Activated naive CD8-positive, alpha-beta T cell treated with anti-CD3 and anti-CD28 coated beads for 36 hours (primary cell): ENCODE data around the gene MAP3K6. TPM values are rescaled to one million over a fixed set of nuclear protein-coding genes. Genes with fewer than 3 reads are reported as not detected.
A peak's percentile ranks its signal among the peaks of the same experiment; 100 is the strongest.

ENCODE experiments used
- DNase-seq: peaks from one replicate; pipeline ENCODE4 v3.0.0; 2021
- H3K27ac Mint-ChIP-seq: one replicate; pipeline ENCODE4 v1.8.0; 2022; ENCODE audit warnings: mild to moderate bottlenecking, moderate library complexity, mixed read lengths
- H3K27me3 Mint-ChIP-seq: one replicate; pipeline ENCODE4 v1.8.0; 2022; ENCODE audit warnings: mild to moderate bottlenecking, mixed read lengths
- H3K36me3 Mint-ChIP-seq: one replicate; pipeline ENCODE4 v1.8.0; 2021; ENCODE audit warnings: mild to moderate bottlenecking, mixed read lengths
- H3K4me1 Mint-ChIP-seq: one replicate; pipeline ENCODE4 v1.8.0; 2021; ENCODE audit warnings: mixed read lengths
- H3K4me3 Mint-ChIP-seq: one replicate; pipeline ENCODE4 v1.8.0; 2022; ENCODE audit warnings: mild to moderate bottlenecking, moderate library complexity, mixed read lengths
- H3K9me3 Mint-ChIP-seq: one replicate; pipeline ENCODE4 v1.8.0; 2022; ENCODE audit warnings: mixed read lengths
- total RNA-seq, 2 experiments: library from RNA; stranded (reverse); gene quantifications; one replicate each; pipeline ENCODE4 v1.2.3, GENCODE V29; 2021

Gene MAP3K6
- total RNA-seq, 2 experiments from 2014 or later: 3.0 to 4.5 TPM

DNA sequence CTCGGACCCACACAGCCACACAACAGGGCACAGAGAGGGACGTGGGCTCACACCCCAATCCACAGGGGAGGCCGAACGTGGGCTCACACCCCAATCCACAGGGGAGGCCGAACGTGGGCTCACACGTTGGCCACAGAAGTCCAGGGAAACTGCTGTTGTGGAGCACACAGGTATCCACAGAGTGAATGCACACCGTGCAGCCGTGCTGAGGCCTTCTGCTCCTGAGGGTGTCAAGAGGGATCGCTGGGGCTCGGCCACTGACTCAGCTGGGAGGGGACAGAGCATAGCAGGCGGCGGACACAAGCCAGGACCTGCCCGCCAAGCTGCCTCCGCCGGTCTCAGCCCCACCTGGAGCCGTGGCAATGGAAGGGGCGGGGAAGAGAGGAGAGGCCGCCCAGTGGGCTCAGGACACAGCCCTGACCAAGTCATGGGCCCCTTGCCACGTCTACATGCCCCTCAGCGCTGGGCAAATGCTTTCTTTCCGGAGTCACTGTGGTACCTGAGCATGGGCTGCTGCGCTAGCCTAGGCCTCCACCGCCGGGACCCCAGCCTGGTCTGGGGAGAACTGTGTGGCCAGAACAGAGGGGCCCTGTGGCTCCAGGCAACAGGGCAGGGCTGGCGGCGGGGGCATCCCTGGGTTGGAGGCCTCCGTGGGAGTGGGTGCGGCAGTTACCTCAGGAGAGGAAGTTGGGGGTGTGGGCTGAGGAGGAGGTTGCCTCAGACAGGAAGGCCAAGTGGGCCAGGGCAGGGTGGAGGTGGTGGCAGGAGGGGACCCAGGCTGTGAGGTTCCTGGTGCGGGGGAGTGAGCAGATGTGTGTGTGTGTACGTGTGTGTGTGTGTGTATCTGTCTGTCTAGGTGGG is 23.8 kb downstream of the MAP3K6 start:
- H3K9me3 Mint-ChIP-seq: no peaks in the 10 kb centered on the region
- H3K4me3 Mint-ChIP-seq: peak overlapping the region; percentile 78
- no peaks in the 10 kb centered on the region for H3K27me3 Mint-ChIP-seq
- peak; percentile 68 for DNase-seq
- H3K36me3 Mint-ChIP-seq: peaks cover 6% of the 10 kb centered on the region
- H3K27ac Mint-ChIP-seq: peak overlapping the region; percentile 71
- peaks cover 36% of the 10 kb centered on the region for H3K4me1 Mint-ChIP-seq

DNA sequence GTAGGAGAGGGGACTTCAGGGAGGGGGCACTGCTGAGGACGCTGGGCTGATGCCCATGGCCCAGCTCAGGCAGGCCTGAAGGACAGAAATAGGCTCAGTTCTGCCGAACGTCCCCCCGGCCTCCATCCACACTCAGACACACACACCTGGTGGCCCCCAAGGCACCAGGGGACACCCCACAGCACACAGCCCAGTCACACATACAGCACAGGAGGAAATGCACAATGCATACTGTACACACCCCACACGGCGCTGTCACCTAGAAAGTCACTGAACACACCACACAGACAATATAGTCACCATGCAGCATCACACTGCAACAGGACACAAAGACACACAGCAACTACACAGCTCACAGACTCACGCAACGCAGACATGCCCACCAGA is 24.4 kb downstream of the MAP3K6 start:
- H3K27me3 Mint-ChIP-seq: no peaks in the 10 kb centered on the region
- H3K9me3 Mint-ChIP-seq: no peaks in the 10 kb centered on the region
- H3K4me3 Mint-ChIP-seq: peak overlapping the region; percentile 78
- peaks cover 36% of the 10 kb centered on the region for H3K4me1 Mint-ChIP-seq
- peak; percentile 28 for DNase-seq
- peak overlapping the region; percentile 71 for H3K27ac Mint-ChIP-seq
- H3K36me3 Mint-ChIP-seq: peaks cover 6% of the 10 kb centered on the region

DNA sequence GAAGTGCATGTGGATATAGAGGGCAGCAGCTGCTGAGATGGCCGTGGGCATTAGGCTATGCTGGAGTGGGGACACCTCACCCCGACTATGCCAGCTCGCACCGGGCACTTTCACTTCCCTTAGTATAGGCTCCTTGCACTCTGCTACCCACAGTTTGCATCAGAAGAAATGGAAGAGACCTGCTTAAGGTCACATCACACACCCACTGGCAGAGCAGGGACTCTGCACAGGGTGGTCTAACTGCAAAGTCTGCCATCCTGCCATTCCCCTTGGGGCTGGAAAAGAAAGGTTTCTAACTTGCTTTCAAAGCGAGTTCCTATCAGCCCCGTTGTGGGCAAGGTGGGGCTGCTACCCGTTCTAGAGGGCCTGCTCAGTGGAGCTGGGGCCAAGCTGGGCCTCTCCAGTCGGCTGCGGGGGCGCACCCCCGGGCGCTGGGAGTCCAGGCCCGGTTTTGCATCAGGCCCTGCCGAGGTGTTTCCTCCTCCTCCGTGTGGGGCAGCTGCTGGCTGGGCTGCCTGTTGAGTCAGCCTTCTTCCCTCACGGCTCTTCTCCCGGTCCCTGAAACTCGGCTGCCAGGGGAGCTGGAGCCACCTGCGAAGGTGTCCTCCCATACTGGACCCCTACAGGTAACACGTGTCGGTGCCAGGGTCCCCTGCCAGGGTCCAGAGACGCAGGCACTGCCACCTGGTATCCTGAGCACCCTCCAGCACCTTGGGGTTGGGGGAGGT is 25.1 kb downstream of the MAP3K6 start, which contains the start of gene SYTL1:
TSS of gene SYTL1 (plus strand) at position 498 of the 728 bp plus-strand sequence. CDS start 3,313 bp downstream, outside the sequence.
- peaks cover 9% of the 10 kb centered on the region for H3K36me3 Mint-ChIP-seq
- no peaks in the 10 kb centered on the region for H3K27me3 Mint-ChIP-seq
- H3K27ac Mint-ChIP-seq: peak within 1 kb of the TSS; percentile 71
- peak within 1 kb of the TSS; percentile 78 for H3K4me3 Mint-ChIP-seq
- H3K4me1 Mint-ChIP-seq: peaks cover 36% of the 10 kb centered on the region
- no peaks in the 10 kb centered on the region for H3K9me3 Mint-ChIP-seq
- DNase-seq: peak; percentile 80

DNA sequence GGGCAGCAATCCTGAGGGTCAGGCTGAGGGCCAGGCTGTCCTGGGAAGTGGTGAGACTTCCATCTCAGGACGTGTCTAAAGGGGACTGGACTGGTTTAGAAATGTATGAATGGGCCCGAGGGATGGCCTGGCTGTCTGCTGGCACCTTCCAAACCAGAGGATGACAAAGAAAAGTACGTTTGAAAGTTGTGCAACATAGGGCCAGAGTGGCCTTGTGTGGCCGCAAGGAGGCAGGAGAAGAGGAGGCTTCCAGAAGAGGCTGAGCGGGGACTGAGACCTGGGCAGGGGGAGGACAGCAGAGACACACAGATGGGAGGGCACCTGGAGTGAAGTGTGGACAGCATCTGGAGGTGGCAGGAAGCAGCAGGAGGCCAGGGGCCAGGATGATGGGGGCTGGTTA is 27.5 kb downstream of the MAP3K6 start:
- peaks cover 30% of the 10 kb centered on the region for H3K4me1 Mint-ChIP-seq
- H3K27ac Mint-ChIP-seq: peak overlapping the region; percentile 49
- H3K4me3 Mint-ChIP-seq: no peak overlapping the region
- peaks cover 9% of the 10 kb centered on the region for H3K36me3 Mint-ChIP-seq
- DNase-seq: no peak
- H3K9me3 Mint-ChIP-seq: no peaks in the 10 kb centered on the region
- no peaks in the 10 kb centered on the region for H3K27me3 Mint-ChIP-seq

DNA sequence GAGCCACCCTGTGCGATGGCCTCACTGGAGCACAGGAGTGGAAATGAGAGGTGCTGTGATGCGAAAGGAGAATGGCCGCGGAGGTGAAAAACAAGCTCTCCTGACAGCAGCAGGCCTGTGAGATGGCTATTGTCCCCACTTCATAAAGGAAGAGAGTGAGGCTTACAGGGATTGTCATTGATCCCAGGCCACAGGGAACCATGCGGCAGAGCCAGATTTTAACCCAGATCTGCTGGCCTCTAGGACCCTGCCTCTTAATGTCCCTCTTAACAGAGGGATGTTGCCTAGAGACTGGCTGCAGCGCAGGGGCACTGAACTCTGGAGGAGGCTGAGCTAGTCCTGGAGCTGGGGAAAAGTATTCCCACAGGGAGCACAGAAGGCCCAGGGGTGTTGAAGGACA is 28.0 kb downstream of the MAP3K6 start:
- Mint-ChIP-seq H3K27me3 (no peaks in the 10 kb centered on the region), H3K4me3 (no peak overlapping the region)

DNA sequence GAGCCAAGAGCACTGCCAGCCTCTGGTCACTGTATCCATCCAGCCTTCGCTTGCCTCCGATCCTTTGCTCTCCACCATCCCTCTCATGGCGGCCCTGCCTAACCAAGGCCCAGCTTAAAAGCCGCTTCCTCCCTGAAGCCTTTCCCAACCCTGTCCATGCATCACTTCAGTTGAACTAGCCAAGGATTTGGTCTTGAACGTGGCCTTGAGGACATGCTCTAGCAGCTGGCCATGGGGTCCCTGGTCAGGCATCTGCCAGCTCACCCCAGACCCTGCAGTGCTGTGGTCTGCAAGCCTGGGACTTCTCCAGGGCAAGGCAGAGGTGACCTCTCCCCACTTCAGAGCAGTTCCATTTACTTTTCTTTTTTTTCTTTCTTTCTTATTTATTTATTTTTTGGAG is 30.0 kb downstream of the MAP3K6 start:
- no peaks in the 10 kb centered on the region for H3K27me3 Mint-ChIP-seq
- H3K36me3 Mint-ChIP-seq: peaks cover 18% of the 10 kb centered on the region
- H3K4me3 Mint-ChIP-seq: no peak overlapping the region
- no peak overlapping the region for H3K27ac Mint-ChIP-seq
- H3K4me1 Mint-ChIP-seq: peaks cover 29% of the 10 kb centered on the region
- no peak for DNase-seq
- no peaks in the 10 kb centered on the region for H3K9me3 Mint-ChIP-seq

More for the DNA sequence above, 28.0 kb downstream of the MAP3K6 start:
- Mint-ChIP-seq H3K27ac (peak overlapping the region; percentile 49), H3K4me1 (peaks cover 25% of the 10 kb centered on the region), H3K36me3 (peaks cover 9% of the 10 kb centered on the region), H3K9me3 (no peaks in the 10 kb centered on the region)
- no peak for DNase-seq

DNA sequence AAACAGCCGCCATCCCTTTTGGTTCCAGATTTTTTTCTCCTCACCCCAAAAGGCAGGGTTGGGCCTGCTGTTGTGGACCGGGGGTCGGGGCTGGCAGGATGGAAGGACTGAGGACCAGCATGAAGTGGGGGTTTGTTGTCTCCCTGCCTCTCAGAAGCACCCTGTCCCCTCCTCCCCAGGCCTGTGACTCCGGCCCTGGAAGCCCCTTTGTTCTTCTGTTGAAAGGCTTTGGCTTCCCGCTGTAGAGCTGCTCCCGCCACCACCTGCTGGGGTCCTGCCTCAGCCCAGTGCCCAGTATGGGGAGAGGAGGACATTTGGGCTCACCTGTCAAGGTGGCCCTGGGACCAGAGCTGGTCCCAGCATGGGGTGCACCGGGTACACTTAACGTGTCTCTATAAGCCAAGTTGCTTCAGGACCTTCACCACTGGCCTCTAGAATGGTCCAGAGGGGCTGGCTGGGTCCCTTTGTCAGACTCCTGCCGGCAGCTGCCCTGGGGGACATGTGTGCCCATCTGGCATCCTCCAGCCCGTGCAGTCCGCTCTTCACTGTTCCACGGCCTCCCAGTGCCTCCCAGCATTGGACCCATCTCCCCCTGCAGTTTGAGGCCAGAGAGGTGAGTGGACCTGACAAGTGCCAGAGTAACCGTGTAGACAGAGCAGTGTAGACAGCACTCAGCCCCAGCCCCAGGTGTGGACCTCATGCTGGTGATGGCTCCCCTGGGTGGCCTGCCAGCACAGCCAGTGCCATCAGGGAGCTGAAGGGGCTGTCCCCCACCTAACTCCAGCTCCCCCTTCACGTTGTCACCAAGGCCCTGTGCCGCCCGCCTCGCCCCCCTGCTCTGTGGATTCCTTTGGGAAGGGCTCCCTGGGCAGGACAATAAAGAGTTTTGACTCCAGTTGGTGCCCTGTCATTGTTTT is 31.0 kb downstream of the MAP3K6 start:
- no peak for DNase-seq
- no peaks in the 10 kb centered on the region for H3K27me3 Mint-ChIP-seq
- peaks cover 21% of the 10 kb centered on the region for H3K4me1 Mint-ChIP-seq
- no peaks in the 10 kb centered on the region for H3K9me3 Mint-ChIP-seq
- peaks cover 18% of the 10 kb centered on the region for H3K36me3 Mint-ChIP-seq
- no peak overlapping the region for H3K4me3 Mint-ChIP-seq
- no peak overlapping the region for H3K27ac Mint-ChIP-seq

DNA sequence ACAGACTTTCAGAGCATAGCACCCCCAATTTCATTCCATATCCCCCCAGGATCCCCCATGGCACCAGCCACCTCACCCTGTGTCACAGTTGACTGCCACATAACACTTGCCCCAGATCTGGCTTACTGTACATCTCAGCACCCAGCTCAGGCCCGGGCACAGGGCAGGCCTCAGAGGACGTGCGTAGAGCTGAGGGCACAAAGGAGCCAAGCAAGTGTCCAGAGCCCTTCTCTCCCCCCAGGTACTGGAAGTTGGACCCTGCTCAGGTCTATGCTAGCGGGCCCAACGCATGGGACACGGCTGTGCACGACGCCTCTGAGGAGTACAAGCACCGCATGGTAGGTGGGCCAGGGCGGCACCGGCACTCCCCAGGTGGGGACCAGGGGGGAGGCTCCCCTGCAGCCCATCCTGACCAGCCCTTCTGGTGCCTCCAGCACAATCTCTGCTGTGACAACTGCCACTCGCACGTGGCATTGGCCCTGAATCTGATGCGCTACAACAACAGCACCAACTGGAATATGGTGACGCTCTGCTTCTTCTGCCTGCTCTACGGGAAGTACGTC is 33.0 kb downstream of the MAP3K6 start:
- Mint-ChIP-seq H3K27me3 (no peaks in the 10 kb centered on the region), H3K4me3 (no peak overlapping the region), H3K4me1 (peaks cover 18% of the 10 kb centered on the region), H3K9me3 (no peaks in the 10 kb centered on the region), H3K27ac (no peak overlapping the region), H3K36me3 (peaks cover 15% of the 10 kb centered on the region)
- no peak for DNase-seq

DNA sequence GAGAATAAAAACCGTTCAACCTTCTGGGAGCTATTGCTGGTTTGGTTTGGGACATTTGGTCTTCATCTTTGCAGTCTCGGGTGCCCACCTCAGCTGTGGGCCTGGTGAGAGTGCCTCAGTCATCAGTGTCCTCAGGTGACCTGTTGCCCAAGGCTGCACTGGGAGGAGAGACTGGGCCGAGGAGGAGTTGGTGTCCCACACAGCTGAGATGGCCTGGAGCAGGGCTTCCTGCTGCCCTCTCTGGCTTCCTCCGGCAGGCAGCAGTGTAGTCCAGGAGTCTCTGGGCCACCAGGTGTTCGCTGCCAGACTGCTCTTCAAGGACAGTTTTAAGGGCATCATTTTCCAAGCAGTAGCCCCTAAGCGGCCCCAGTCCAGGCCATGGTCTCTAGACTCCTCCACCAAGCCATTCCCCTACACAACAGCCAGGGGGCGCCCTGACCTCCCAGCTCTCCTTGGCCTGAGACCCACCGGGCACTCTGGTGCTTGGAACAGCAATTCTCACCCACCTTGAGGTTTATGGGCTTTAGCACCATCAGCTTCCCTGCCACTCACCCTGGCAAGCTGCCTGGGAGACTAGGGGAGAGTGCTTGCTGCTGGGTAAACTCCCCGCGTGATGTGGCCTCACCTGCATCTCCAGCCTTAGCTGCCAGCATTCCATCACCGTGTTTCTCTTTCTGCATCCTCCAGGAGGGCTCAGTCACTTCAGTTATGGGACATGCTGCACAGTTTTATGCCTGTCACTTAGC is 34.1 kb downstream of the MAP3K6 start:
- Mint-ChIP-seq H3K4me1 (peaks cover 27% of the 10 kb centered on the region), H3K9me3 (no peaks in the 10 kb centered on the region), H3K27ac (no peak overlapping the region), H3K27me3 (no peaks in the 10 kb centered on the region), H3K4me3 (no peak overlapping the region), H3K36me3 (peaks cover 15% of the 10 kb centered on the region)
- peak; percentile 56 for DNase-seq

DNA sequence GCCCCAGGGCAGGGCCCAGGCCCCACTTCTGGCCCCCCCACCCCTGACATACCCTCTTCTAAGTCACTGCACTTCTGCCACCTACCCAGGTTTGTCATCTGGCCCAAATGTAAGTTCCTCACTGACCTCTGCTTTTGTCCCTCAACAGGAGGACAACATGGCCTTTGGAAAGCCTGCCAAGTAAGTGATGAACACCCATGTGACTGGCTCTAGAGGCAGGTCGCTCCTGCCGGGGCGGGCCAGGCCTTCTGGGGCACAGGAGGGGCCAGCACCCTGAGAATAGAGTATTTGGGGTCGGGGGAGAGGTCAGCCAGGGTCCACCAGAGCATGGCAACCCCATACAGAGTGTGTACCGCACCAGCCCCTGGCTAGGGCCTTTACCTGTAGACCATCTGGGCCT is 34.8 kb downstream of the MAP3K6 start:
- no peaks in the 10 kb centered on the region for H3K9me3 Mint-ChIP-seq
- DNase-seq: no peak
- no peaks in the 10 kb centered on the region for H3K27me3 Mint-ChIP-seq
- peaks cover 14% of the 10 kb centered on the region for H3K36me3 Mint-ChIP-seq
- no peak overlapping the region for H3K27ac Mint-ChIP-seq
- H3K4me1 Mint-ChIP-seq: peaks cover 30% of the 10 kb centered on the region
- no peak overlapping the region for H3K4me3 Mint-ChIP-seq

DNA sequence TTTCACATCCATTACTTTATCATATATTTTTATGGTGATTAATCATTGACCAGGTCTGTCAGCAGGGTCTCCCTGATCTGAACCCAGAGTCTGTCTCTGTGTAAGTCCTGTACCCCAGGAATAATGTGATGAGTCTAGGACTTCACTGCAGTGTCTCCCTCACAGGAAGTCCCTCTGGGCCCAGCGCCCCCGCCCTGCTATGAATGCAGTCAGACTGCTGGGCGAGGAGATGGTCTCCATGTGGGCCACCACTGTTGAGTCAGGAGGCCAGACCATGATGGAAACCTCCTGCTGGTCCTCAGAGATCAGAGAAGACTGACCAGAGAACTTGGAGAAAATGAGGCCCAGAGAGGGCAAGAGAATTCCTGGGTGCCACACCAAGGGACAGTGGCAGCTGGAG is 35.3 kb downstream of the MAP3K6 start:
- no peak for DNase-seq
- Mint-ChIP-seq H3K27ac (no peak overlapping the region), H3K4me3 (no peak overlapping the region), H3K27me3 (no peaks in the 10 kb centered on the region), H3K36me3 (peaks cover 11% of the 10 kb centered on the region), H3K4me1 (peaks cover 35% of the 10 kb centered on the region), H3K9me3 (no peaks in the 10 kb centered on the region)

DNA sequence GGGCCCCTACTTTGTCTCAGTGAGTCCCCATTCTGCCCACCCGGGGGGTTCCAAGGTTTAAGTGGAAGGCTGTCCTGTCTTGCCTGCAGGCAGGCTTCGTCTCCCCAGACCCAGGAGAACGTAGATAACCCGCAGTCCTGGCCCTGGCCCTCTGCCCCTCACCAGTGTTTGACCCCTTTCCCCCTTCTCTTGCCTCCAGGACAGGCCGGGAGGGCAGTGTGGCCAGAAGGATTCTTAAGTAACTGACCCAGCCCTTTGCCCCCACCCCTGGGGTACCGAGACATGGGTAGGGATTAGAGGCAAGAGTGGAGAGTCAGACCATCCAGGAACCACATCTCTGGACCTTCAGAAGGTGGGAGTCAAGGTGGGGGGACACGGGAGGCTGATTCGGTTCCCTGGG is 36.0 kb downstream of the MAP3K6 start:
- Mint-ChIP-seq H3K9me3 (no peaks in the 10 kb centered on the region), H3K36me3 (peaks cover 8% of the 10 kb centered on the region), H3K4me1 (peaks cover 40% of the 10 kb centered on the region), H3K27me3 (no peaks in the 10 kb centered on the region), H3K4me3 (no peak overlapping the region), H3K27ac (peak overlapping the region; percentile 3)
- DNase-seq: no peak

DNA sequence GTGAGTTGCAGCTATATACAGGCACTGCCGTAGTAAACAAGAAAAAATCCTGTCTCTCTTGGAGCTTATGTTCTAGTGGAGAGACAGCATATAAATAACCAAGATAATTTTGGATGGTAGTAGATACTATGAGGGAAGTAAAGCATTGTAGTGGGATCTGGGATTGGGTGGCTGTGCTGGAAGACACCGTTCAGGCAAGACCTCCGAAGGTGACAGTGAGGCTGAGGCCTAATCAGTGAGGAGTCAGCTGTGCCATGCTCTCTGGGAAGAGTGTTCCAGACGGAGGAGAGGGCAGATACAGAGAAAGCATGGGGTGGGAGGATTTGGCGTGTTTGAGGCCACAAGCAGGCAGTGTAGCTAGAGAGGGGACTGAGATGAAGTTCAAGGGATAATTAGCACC is 38.8 kb downstream of the MAP3K6 start:
- no peaks in the 10 kb centered on the region for H3K27me3 Mint-ChIP-seq

DNA sequence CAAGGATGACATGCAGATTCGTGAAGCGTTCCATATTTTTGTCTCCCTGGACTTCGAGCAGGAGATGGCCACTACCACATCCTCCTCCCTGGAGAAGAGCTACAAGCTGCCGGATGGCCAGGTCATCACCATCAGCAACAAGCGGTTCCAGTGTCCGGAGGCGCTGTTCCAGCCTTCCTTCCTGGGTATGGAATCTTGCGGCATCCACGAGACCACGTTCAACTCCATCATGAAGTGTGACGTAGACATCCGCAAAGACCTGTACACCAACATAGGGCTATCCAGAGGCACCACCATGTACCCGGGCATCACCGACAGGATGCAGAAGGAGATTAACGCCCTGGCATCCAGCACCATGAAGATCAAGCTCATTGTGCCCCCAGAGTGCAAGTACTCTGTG is 41.5 kb downstream of the MAP3K6 start:
- H3K36me3 Mint-ChIP-seq: peaks cover 20% of the 10 kb centered on the region
- no peaks in the 10 kb centered on the region for H3K27me3 Mint-ChIP-seq
- H3K27ac Mint-ChIP-seq: no peak overlapping the region
- DNase-seq: no peak
- H3K4me3 Mint-ChIP-seq: no peak overlapping the region
- no peaks in the 10 kb centered on the region for H3K9me3 Mint-ChIP-seq
- peaks cover 46% of the 10 kb centered on the region for H3K4me1 Mint-ChIP-seq

More for the DNA sequence above, 38.8 kb downstream of the MAP3K6 start:
- H3K4me1 Mint-ChIP-seq: peaks cover 56% of the 10 kb centered on the region
- no peak overlapping the region for H3K27ac Mint-ChIP-seq
- no peak for DNase-seq
- H3K36me3 Mint-ChIP-seq: peaks cover 23% of the 10 kb centered on the region
- H3K9me3 Mint-ChIP-seq: no peaks in the 10 kb centered on the region
- no peak overlapping the region for H3K4me3 Mint-ChIP-seq
